ENCODE data around the gene PSMC6.

The PSMC6 gene

DNA sequence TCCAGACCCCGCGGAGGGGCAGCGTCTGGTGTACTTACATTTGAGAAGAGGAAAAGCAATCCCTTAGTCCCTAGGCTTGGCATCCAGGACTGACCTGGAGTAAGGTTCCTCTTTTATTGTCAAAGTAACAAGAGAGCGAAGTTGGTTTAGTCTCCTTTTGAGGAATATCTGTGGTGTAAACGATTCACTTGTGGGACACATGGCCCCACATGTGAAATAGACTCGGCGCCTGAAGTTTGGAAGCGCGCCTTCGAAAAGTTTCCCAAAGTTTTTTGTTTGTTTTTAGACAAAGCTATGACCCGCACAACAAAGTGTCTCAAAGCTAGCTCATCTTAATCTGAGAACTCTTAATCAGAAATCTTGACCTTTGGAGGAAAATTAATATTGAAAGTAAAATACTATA lies 23.7 kb downstream of the PSMC6 start (continued):
- TF ChIP-seq, protein P1, sequence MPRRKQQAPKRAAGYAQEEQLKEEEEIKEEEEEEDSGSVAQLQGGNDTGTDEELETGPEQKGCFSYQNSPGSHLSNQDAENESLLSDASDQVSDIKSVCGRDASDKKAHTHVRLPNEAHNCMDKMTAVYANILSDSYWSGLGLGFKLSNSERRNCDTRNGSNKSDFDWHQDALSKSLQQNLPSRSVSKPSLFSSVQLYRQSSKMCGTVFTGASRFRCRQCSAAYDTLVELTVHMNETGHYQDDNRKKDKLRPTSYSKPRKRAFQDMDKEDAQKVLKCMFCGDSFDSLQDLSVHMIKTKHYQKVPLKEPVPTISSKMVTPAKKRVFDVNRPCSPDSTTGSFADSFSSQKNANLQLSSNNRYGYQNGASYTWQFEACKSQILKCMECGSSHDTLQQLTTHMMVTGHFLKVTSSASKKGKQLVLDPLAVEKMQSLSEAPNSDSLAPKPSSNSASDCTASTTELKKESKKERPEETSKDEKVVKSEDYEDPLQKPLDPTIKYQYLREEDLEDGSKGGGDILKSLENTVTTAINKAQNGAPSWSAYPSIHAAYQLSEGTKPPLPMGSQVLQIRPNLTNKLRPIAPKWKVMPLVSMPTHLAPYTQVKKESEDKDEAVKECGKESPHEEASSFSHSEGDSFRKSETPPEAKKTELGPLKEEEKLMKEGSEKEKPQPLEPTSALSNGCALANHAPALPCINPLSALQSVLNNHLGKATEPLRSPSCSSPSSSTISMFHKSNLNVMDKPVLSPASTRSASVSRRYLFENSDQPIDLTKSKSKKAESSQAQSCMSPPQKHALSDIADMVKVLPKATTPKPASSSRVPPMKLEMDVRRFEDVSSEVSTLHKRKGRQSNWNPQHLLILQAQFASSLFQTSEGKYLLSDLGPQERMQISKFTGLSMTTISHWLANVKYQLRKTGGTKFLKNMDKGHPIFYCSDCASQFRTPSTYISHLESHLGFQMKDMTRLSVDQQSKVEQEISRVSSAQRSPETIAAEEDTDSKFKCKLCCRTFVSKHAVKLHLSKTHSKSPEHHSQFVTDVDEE (CRISPR knock-in tag; IDR thresholded peaks at IDR 0.05): no peak
- TF ChIP-seq, protein P2, sequence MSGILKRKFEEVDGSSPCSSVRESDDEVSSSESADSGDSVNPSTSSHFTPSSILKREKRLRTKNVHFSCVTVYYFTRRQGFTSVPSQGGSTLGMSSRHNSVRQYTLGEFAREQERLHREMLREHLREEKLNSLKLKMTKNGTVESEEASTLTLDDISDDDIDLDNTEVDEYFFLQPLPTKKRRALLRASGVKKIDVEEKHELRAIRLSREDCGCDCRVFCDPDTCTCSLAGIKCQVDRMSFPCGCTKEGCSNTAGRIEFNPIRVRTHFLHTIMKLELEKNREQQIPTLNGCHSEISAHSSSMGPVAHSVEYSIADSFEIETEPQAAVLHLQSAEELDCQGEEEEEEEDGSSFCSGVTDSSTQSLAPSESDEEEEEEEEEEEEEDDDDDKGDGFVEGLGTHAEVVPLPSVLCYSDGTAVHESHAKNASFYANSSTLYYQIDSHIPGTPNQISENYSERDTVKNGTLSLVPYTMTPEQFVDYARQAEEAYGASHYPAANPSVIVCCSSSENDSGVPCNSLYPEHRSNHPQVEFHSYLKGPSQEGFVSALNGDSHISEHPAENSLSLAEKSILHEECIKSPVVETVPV (CRISPR knock-in tag; IDR thresholded peaks at IDR 0.05): no peak
- TF ChIP-seq ISL1 (CRISPR knock-in tag; IDR thresholded peaks at IDR 0.05) (no peak), ESRRG (CRISPR knock-in tag; IDR thresholded peaks at IDR 0.05) (no peak), ZNF70 (CRISPR knock-in tag; IDR thresholded peaks at IDR 0.05) (no peak)

DNA sequence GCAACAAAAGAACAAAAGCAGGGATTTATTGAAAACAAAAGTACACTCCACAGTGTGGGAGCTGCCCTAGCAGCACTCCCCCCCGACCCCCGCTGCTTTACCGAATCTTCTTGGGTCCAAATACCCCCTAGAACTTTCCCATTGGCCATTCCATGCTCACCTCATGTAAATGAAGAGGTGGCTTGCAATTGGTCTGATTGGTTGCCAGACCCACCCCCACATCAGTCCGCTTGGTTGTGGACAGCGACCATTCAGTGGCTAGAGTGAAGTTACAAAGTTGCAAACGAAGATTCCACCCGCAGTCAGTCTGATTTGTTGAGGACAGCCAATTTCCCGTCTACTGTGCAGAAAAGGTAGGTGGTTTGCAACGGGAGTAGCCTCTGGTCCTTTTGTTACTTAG lies 26.8 kb downstream of the PSMC6 start:
- no peak for TF ChIP-seq OSR1 (CRISPR knock-in tag; IDR thresholded peaks at IDR 0.05)
- TF ChIP-seq CSDC2 (CRISPR knock-in tag; IDR thresholded peaks at IDR 0.05): no peak
- no peak for TF ChIP-seq ZNF8 (CRISPR knock-in tag; IDR thresholded peaks at IDR 0.05)
- TF ChIP-seq ZNF70 (CRISPR knock-in tag; IDR thresholded peaks at IDR 0.05): no peak
- no peak for TF ChIP-seq ZC3H10 (CRISPR knock-in tag; IDR thresholded peaks at IDR 0.05)
- TF ChIP-seq ISL1 (CRISPR knock-in tag; IDR thresholded peaks at IDR 0.05): no peak
- no peak for TF ChIP-seq TCF4 (CRISPR knock-in tag; IDR thresholded peaks at IDR 0.05; ENCODE audit: borderline replicate concordance)
- TF ChIP-seq ZFP30 (CRISPR knock-in tag; IDR thresholded peaks at IDR 0.05): no peak
- no peak for TF ChIP-seq ARNTL (CRISPR knock-in tag; IDR thresholded peaks at IDR 0.05; ENCODE audit: borderline replicate concordance, low read depth)
- TF ChIP-seq RARB (CRISPR knock-in tag; IDR thresholded peaks at IDR 0.05): no peak
- no peak for TF ChIP-seq ESRRG (CRISPR knock-in tag; IDR thresholded peaks at IDR 0.05)
- no peak for TF ChIP-seq GLIS3 (CRISPR knock-in tag; IDR thresholded peaks at IDR 0.05)
- TF ChIP-seq ZNF565 (CRISPR knock-in tag; conservative IDR thresholded peaks at IDR 0.05; ENCODE audit: low read depth): no peak
- TF ChIP-seq ZFP3 (CRISPR knock-in tag; IDR thresholded peaks at IDR 0.05): no peak
- no peak for ATAC-seq

DNA sequence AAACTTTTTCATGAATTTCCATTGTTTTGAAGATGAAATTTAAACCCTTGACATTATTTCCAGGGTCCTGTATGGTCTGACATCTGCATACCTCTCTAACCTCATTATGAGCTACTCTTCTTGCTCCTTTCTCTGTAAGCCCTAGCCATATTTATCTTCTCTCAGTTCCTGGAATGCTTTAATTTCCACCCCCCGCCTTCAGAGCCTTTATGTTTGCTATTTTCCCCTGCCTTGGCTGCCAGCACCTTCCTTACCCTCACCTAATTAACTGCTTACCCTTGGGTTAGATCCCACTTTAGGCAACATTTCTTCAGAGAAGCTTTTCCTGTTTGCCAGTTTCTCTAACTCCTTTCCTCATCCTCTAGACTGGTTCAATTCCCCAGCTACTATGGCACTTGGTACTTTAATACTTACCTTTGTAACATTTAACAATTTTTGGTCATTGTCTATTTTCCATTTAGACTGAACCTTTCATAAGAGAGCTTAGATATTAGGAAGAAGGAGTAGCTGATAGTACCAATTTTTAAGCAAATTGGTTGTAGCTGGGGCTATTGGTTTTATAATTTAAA lies 29.0 kb downstream of the PSMC6 start:
- TF ChIP-seq TCF4 (CRISPR knock-in tag; IDR thresholded peaks at IDR 0.05; ENCODE audit: borderline replicate concordance): no peak
- TF ChIP-seq, protein P1 (CRISPR knock-in tag; IDR thresholded peaks at IDR 0.05): no peak
- ATAC-seq: peak; percentile 41; the same call in 2 of the 3 replicates

DNA sequence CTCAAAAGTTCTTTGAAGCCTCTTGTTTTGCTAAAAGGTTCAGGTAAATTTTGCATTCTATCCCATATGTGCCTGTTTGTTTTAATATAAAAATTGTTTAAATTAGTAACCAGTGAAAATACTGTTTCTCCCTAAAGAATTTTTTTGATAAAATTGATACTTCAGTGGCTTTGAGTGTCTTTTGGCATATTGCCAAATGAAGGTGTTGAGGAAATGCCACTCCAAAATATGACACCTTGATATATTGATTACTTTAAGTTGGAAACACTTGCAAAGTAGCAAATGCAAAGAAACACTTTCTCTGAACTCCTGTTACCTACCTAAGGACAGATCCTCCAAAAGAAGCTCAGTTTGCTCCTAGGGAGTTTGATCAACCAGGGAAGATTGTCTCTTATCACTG lies 31.4 kb downstream of the PSMC6 start:
- no peak for ATAC-seq

More for the DNA sequence above, 31.4 kb downstream of the PSMC6 start:
- TF ChIP-seq ZNF8 (CRISPR knock-in tag; IDR thresholded peaks at IDR 0.05): no peak
- no peak for TF ChIP-seq ZNF70 (CRISPR knock-in tag; IDR thresholded peaks at IDR 0.05)
- no peak for TF ChIP-seq SNAI2 (CRISPR knock-in tag; IDR thresholded peaks at IDR 0.05)
- TF ChIP-seq, protein P1 (CRISPR knock-in tag; IDR thresholded peaks at IDR 0.05): no peak
- no peak for TF ChIP-seq GLIS3 (CRISPR knock-in tag; IDR thresholded peaks at IDR 0.05)
- TF ChIP-seq, protein P3, sequence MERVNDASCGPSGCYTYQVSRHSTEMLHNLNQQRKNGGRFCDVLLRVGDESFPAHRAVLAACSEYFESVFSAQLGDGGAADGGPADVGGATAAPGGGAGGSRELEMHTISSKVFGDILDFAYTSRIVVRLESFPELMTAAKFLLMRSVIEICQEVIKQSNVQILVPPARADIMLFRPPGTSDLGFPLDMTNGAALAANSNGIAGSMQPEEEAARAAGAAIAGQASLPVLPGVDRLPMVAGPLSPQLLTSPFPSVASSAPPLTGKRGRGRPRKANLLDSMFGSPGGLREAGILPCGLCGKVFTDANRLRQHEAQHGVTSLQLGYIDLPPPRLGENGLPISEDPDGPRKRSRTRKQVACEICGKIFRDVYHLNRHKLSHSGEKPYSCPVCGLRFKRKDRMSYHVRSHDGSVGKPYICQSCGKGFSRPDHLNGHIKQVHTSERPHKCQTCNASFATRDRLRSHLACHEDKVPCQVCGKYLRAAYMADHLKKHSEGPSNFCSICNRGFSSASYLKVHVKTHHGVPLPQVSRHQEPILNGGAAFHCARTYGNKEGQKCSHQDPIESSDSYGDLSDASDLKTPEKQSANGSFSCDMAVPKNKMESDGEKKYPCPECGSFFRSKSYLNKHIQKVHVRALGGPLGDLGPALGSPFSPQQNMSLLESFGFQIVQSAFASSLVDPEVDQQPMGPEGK (CRISPR knock-in tag; IDR thresholded peaks at IDR 0.05; ENCODE audit: borderline replicate concordance): no peak
- TF ChIP-seq ISL1 (CRISPR knock-in tag; IDR thresholded peaks at IDR 0.05): no peak
- TF ChIP-seq, protein P4, sequence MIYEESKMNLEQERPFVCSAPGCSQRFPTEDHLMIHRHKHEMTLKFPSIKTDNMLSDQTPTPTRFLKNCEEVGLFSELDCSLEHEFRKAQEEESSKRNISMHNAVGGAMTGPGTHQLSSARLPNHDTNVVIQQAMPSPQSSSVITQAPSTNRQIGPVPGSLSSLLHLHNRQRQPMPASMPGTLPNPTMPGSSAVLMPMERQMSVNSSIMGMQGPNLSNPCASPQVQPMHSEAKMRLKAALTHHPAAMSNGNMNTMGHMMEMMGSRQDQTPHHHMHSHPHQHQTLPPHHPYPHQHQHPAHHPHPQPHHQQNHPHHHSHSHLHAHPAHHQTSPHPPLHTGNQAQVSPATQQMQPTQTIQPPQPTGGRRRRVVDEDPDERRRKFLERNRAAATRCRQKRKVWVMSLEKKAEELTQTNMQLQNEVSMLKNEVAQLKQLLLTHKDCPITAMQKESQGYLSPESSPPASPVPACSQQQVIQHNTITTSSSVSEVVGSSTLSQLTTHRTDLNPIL (CRISPR knock-in tag; IDR thresholded peaks at IDR 0.05; ENCODE audit: low read depth): no peak
- TF ChIP-seq PPARA (CRISPR knock-in tag; IDR thresholded peaks at IDR 0.05; ENCODE audit: borderline replicate concordance): no peak
- no peak for TF ChIP-seq ZNF565 (CRISPR knock-in tag; conservative IDR thresholded peaks at IDR 0.05; ENCODE audit: low read depth)
- no peak for TF ChIP-seq ZFP30 (CRISPR knock-in tag; IDR thresholded peaks at IDR 0.05)
- TF ChIP-seq ESRRG (CRISPR knock-in tag; IDR thresholded peaks at IDR 0.05): no peak
- TF ChIP-seq, protein P2 (CRISPR knock-in tag; IDR thresholded peaks at IDR 0.05): no peak
